Peyer's patch (tissue), 4 donors: ENCODE measurements around the gene SLC9A3. TPM values are rescaled to one million over a fixed set of nuclear protein-coding genes. Genes with fewer than 3 reads are reported as not detected.

Experiments
- DNase-seq, 3 donors: peaks; one replicate each; pipeline ENCODE4 v3.0.0-alpha.2; 2017 to 2019
- H3K27ac ChIP-seq, 4 donors: fragments of 200-600 bp; sonication (generic); one replicate each; pipeline ENCODE4 v1.5.1; 2016 to 2019
- H3K27me3 ChIP-seq, 2 donors: fragments of 200-600 bp; sonication (generic); one replicate each; pipeline ENCODE4 v1.5.1; 2019
- H3K36me3 ChIP-seq, 3 donors: fragments of 200-600 bp; sonication (generic); one replicate each; pipeline ENCODE4 v1.5.1; 2016 to 2019
- H3K4me1 ChIP-seq, 4 donors: fragments of 200-600 bp; sonication (generic); one replicate each; pipeline ENCODE4 v1.5.1; 2016 to 2019
- H3K4me3 ChIP-seq, 4 donors: fragments of 200-600 bp; sonication (generic); 1 replicate in 3 of 4; 2 replicates in 1 of 4; pipeline ENCODE4 v1.5.1; 2016 to 2019; ENCODE audit warnings: mild to moderate bottlenecking in 1 of 4
- H3K9me3 ChIP-seq, 4 donors: fragments of 200-600 bp; sonication (generic); one replicate each; pipeline ENCODE4 v1.5.1; 2016 to 2019; ENCODE audit warnings: mild to moderate bottlenecking in 1 of 4
- POLR2A ChIP-seq, 2 donors: fragments of 450-650 bp; IDR thresholded peaks; one replicate each; pipeline ENCODE4 v1.5.1; 2017; ENCODE audit warnings: antibody characterized with exemption in 2 of 2, mild to moderate bottlenecking in 2 of 2, moderate library complexity in 2 of 2
- total RNA-seq, 4 donors: library from RNA; depleted of rRNA; stranded (reverse); fragments of >200 nt; gene quantifications; one replicate each; pipeline ENCODE4 v1.1.0, GENCODE V29; 2016
- TF ChIP-seq, protein P1 (sequence below), 6 experiments: fragments of 450-650 bp in 4 of 6; fragments of 200-600 bp in 2 of 6; sonication (generic) in 1 of 6; IDR thresholded peaks; one replicate each; pipeline ENCODE4 v1.5.1; 2017 to 2019; ENCODE audit warnings: antibody characterized with exemption in 6 of 6, mild to moderate bottlenecking in 3 of 6, moderate library complexity in 1 of 6

Gene SLC9A3
- total RNA-seq, 4 donors from 2014 or later, result 16.5 to 320 (median 283) TPM

DNA sequence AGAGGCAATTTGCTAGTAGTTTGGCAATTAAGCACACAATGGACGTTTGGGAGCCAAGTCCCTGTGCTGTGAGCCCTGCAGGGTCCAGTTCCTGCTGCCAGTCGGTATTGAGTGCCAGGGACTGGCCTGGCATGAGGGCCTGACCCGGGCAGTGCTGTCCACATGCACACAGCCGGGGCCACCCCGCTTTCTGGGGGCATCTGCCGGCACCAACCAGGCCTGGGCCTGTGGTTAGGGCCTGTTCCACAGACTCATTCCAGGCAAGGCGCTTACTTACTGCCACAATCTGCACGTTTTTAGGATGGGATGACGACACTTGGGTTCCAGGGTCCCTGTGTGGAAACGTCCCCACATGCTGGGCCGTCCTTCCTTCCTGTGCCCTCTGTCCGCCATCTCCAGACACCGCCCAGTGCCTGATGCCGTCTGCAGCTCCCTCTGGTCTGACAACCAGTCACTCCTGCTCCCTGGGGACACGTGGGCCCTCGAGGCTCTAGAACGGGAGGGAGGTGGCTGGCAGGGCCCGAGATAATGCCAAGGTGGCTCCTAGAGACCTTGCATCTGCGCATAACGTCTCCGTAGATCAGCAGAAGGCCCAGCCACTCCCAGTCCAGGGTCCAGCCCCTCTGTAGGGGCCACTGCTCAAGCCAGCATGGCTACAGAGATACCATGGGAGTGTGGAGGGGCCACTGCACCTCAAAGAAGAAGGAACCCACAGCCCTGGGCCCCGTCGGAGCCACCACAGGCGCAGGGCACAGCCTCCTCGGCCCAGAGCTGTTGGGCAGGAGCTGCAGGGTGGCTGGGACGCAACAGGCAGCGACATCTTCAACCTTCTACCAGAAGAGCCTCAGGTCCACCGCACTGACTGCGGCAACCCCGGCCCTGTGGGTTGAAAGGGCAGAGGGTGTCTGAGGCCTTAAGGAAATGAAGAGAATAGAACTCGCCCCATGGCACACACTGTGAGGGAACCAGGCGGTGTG, 24.7 kb downstream of the SLC9A3 start:
- Histone ChIP-seq H3K27me3 (no peaks in the 10 kb centered on the region), H3K4me3 (no peak overlapping the region), H3K4me1 (no peaks in the 10 kb centered on the region), H3K9me3 (no peaks in the 10 kb centered on the region), H3K36me3 (no peaks in the 10 kb centered on the region), H3K27ac (no peak overlapping the region)
- DNase-seq, result no peak
- TF ChIP-seq, protein P1, sequence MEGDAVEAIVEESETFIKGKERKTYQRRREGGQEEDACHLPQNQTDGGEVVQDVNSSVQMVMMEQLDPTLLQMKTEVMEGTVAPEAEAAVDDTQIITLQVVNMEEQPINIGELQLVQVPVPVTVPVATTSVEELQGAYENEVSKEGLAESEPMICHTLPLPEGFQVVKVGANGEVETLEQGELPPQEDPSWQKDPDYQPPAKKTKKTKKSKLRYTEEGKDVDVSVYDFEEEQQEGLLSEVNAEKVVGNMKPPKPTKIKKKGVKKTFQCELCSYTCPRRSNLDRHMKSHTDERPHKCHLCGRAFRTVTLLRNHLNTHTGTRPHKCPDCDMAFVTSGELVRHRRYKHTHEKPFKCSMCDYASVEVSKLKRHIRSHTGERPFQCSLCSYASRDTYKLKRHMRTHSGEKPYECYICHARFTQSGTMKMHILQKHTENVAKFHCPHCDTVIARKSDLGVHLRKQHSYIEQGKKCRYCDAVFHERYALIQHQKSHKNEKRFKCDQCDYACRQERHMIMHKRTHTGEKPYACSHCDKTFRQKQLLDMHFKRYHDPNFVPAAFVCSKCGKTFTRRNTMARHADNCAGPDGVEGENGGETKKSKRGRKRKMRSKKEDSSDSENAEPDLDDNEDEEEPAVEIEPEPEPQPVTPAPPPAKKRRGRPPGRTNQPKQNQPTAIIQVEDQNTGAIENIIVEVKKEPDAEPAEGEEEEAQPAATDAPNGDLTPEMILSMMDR (IDR thresholded peaks at IDR 0.05), result no peak

DNA sequence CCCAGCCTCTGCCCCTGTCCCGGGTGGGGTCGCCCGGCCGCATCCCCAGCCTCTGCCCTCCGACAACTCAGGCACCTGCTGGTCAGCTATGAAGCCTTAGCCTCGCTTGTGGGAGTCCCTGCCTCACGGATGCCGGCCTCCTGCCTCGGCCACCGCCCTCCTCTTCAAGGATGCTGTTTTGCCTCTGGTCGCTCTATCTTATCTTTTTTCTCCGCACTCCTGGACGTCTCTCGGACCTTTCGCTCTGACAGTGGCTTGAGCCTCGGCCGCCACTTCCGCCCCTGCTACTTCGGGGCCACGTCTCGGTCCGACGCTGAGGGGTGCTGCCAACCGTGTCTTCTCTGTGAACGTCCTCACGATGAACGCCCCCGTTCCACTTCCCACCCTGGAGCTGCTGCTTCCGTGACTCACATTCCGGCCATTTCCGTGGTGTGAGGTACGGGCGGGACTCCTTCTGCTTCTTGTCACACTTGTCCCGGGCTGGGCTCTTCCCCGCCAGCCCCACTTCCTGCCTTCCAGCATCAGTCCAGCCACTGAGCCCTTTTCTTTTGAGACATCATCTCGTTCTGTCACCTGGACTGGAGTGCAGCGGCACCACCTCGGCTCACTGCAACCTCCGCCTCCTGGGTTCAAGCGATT, 26.3 kb downstream of the SLC9A3 start:
- H3K27ac ChIP-seq, result no peak overlapping the region
- H3K27me3 ChIP-seq, result no peaks in the 10 kb centered on the region

DNA sequence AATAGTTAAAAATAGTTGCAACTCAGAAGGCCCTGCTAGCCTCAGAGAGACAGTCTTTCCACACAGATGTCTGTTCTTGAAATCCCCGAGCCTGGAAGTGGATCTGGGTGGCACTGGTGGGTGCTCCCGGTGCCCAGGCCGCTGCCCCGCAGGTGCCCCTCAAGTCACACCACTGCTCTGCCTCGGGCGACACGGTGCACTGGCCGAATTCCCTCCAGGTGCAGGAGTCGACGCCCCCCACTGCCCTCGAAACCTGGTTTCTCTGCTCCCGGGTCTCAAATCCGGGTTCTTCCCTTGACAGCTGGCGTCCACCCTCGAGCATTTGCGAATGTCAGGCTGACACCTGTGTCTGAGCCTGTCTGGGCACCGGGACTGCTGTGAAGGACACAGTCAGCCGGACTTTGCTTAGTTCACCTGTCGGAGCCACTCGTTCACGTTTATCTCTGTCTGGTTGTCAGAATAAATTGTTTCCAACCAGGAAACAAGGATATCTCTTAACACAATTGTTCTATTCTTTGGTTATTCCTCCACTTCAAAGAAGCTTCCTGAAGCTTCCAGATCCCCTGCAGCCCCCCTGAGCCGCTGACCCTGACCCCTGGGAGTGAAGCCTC, 27.1 kb downstream of the SLC9A3 start:
- TF ChIP-seq POLR2A (IDR thresholded peaks at IDR 0.05), result no peak
- TF ChIP-seq, protein P1 (IDR thresholded peaks at IDR 0.05), result no peak
- Histone ChIP-seq H3K36me3 (no peaks in the 10 kb centered on the region), H3K4me1 (no peaks in the 10 kb centered on the region), H3K27me3 (no peaks in the 10 kb centered on the region), H3K9me3 (no peaks in the 10 kb centered on the region), H3K27ac (no peak overlapping the region), H3K4me3 (no peak overlapping the region)
- DNase-seq, result no peak

More for the DNA sequence above, 26.3 kb downstream of the SLC9A3 start:
- DNase-seq, result no peak
- Histone ChIP-seq H3K4me1 (no peaks in the 10 kb centered on the region), H3K36me3 (no peaks in the 10 kb centered on the region), H3K9me3 (no peaks in the 10 kb centered on the region), H3K4me3 (no peak overlapping the region)
- TF ChIP-seq POLR2A (IDR thresholded peaks at IDR 0.05), result no peak
- TF ChIP-seq, protein P1 (IDR thresholded peaks at IDR 0.05), result no peak

DNA sequence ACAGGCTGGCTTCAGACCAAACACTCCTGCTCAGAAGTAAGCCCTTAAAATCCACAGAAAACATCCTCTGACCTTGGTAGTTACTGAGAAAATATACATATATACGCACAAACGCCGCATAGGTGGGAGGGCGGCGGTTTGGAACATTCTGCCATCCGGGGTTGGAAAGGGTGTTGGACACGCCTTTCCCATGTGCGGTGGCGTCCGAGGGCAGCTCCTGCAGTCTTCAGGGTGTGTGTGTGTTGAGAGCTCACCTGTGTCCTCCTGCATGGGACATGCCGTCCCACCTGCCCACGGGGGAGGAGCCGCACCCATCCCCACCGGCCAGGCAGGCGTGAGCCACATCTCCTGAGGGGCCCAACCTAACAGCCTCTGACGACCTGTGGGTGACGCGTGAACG, 28.2 kb downstream of the SLC9A3 start:
- no peaks in the 10 kb centered on the region for H3K36me3 ChIP-seq
- TF ChIP-seq, protein P1 (IDR thresholded peaks at IDR 0.05), result no peak
- no peak for TF ChIP-seq POLR2A (IDR thresholded peaks at IDR 0.05)
- no peaks in the 10 kb centered on the region for H3K27me3 ChIP-seq
- H3K4me3 ChIP-seq, result no peak overlapping the region
- no peaks in the 10 kb centered on the region for H3K9me3 ChIP-seq
- DNase-seq, result no peak
- H3K4me1 ChIP-seq, result no peaks in the 10 kb centered on the region
- no peak overlapping the region for H3K27ac ChIP-seq

DNA sequence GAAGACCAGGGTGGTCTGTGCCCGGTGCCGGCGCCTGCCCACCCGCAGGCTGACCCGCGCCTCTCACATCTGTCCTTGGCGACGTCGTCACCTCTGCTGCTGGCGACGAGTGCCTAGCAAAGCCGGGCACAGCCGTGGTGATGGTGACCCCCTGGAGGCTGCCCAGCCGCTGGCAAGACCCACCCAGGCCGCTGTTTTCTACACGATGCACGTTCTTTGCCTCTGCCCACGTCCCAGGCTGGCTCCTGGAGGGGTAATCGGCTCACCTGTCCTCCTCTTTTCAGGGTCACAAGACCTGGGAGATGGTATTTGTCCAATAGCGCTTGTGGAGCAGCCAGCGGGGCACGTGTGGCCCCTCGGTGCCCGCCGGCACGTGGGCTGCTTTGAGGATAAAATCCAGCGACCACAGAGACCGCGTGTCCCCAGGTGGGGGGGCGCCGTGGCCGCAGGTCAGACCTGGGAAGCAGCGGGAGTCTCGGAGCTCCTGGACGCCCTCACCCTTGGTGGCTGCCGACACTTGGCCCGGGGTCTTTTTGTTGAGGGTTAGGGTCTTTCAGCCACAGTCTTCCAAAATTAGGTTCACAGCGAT, 29.5 kb downstream of the SLC9A3 start:
- H3K4me1 ChIP-seq, result no peaks in the 10 kb centered on the region
- no peak for DNase-seq
- no peak overlapping the region for H3K4me3 ChIP-seq
- no peak overlapping the region for H3K27ac ChIP-seq
- no peaks in the 10 kb centered on the region for H3K27me3 ChIP-seq
- TF ChIP-seq, protein P1 (IDR thresholded peaks at IDR 0.05), result no peak
- TF ChIP-seq POLR2A (IDR thresholded peaks at IDR 0.05), result no peak
- no peaks in the 10 kb centered on the region for H3K9me3 ChIP-seq
- H3K36me3 ChIP-seq, result peaks cover 0 to 4% (median 0%) of the 10 kb centered on the region in 3 donors
